Heart left ventricle (tissue), 16 donors: Measurements from ENCODE around the gene TM9SF3. TPM values are rescaled to one million over a fixed set of nuclear protein-coding genes. Genes with fewer than 3 reads are reported as not detected.
A peak's percentile ranks its signal among the peaks of the same experiment; 100 is the strongest.

Experiments
- ATAC-seq, 4 donors: fragments of 200-7000 bp; cut with Tn5 transposase; one replicate each; pipeline ENCODE4 v1.9.1; 2020 to 2022; ENCODE audit warnings: moderate library complexity in 4 of 4, mild to moderate bottlenecking in 3 of 4, moderate number of reproducible peaks in 1 of 4
- DNase-seq, 5 donors: peaks; one replicate each; pipeline ENCODE4 v3.0.0-alpha.2; 2020
- H3K27ac ChIP-seq, 12 donors: fragments of 200-600 bp; sonication (generic) in 4 of 12; one replicate each; pipeline versions ENCODE4 v1.5.0 to v1.8.0; 2016 to 2022; ENCODE audit warnings: mild to moderate bottlenecking in 2 of 12
- H3K27me3 ChIP-seq, 9 donors: fragments of 200-600 bp; sonication (generic) in 2 of 9; one replicate each; pipeline versions ENCODE4 v1.5.1 to v1.8.0; 2016 to 2022; ENCODE audit warnings: mild to moderate bottlenecking in 3 of 9
- H3K36me3 ChIP-seq, 9 donors: fragments of 200-600 bp; sonication (generic) in 2 of 9; one replicate each; pipeline versions ENCODE4 v1.5.0 to v1.8.0; 2018 to 2022; ENCODE audit warnings: mild to moderate bottlenecking in 2 of 9
- H3K4me1 ChIP-seq, 12 donors: fragments of 200-600 bp; sonication (generic) in 4 of 12; one replicate each; pipeline versions ENCODE4 v1.5.0 to v1.8.0; 2016 to 2022; ENCODE audit warnings: mild to moderate bottlenecking in 3 of 12
- H3K4me3 ChIP-seq, 12 donors: fragments of 200-600 bp; sonication (generic) in 4 of 12; one replicate each; pipeline versions ENCODE4 v1.5.0 to v1.8.0; 2017 to 2022; ENCODE audit warnings: mild to moderate bottlenecking in 9 of 12, moderate library complexity in 4 of 12
- H3K9me3 ChIP-seq, 12 donors: fragments of 200-600 bp; sonication (generic) in 4 of 12; one replicate each; pipeline versions ENCODE4 v1.5.0 to v1.8.0; 2016 to 2022; ENCODE audit warnings: mild to moderate bottlenecking in 1 of 12
- CTCF ChIP-seq, 12 donors: fragments of 200-600 bp; sonication (generic) in 4 of 12; IDR thresholded peaks; one replicate each; pipeline versions ENCODE4 v1.5.0 to v1.8.0; 2018 to 2022; ENCODE audit warnings: antibody characterized with exemption in 12 of 12, mild to moderate bottlenecking in 5 of 12
- POLR2A ChIP-seq, 2 donors: fragments of 450-650 bp; IDR thresholded peaks; one replicate each; pipeline ENCODE4 v1.6.1; 2017; ENCODE audit warnings: antibody characterized with exemption in 2 of 2, mild to moderate bottlenecking in 2 of 2, moderate library complexity in 2 of 2
- WGBS, 4 donors: extraction: QIAGEN DNeasy Blood & Tissue Kit in 2 of 4; methylation state at CpG; one replicate each; pipeline versions ENCODE4 v1.1.5 to v1.1.7; 2013 to 2018; 5-methylcytosine and 5-hydroxymethylcytosine counted together
- intact Hi-C, 10 donors: fragments of 100-400 bp; cut with DNase I; formaldehyde crosslinking; loops; one replicate each; pipeline versions ENCODE4 v1.11.1 to v1.14.2; 2022
- polyA plus RNA-seq, 2 donors: library from polyadenylated mRNA; stranded (reverse); fragments of 200-250 nt; gene quantifications; one replicate each; pipeline ENCODE4 v1.2.3, GENCODE V29; 2013
- total RNA-seq, 9 donors: library from RNA; depleted of rRNA in 2 of 9; stranded (reverse); fragments of >200 nt in 2 of 9; fragmentation: NEBNext Ultra II Directional in 3 of 9; extraction: Animal tissue kit (Norgen Biotek cat#: 25700) in 3 of 9; gene quantifications; one replicate each; pipeline versions ENCODE4 v1.1.0 to v1.2.4, GENCODE V29; 2016 to 2023
- donor health status: ischemic (EF 13 %, LVEDD 7.1; RV severe dilation, severe dysfunction).
- donor health status: healthy with polysubstance abuse.
- donor health status: DM: no; HTN: yes; CAD: no.
- donor health status: DM: no; HTN: no; CAD: no.
- donor health status: ischemic (EF 25% LVEDD 6.9; RV normal size, moderate dysfunction).
- donor health status: ischemic (EF 25% LVEDD 5.7; RV mildly dilated, moderate dysfunction).
- donor health status: healthy.
- donor health status: DM: yes; HTN: yes; CAD: no.
- donor health status: ischemic (EF 35%, LVEDD 5.7; RV mildly dilated, moderate dysfunction).
- donor health status: nonischemic (EF 11% LVEDD 7.7; RV severe dilation, severe dysfunction).
- donor health status: DM: yes; HTN: yes; CAD: no.
- donor health status: PGD.
- donor health status: ischemic (EF 29% LVEDD 5.4; RV normal size, mild dysfunction).
- donor health status: nonischemic (EF 23%, LVEDD 6.1; RV moderate dilation, normal function).

The TM9SF3 gene
- total and polyA plus RNA-seq, 11 donors, result 14.9 to 75.6 (median 61.1) TPM

- ATAC-seq (no peak), DNase-seq (no peak)
- peaks cover 0 to 3% (median 0%) of the 10 kb centered on the region in 9 donors for H3K27me3 ChIP-seq
- intact Hi-C loops, result no loop called here
- no peaks in the 10 kb centered on the region for H3K4me1 ChIP-seq
- whole genome bisulfite sequencing, 4 donors, result 68 to 84% (median 76%) methylated on average over 4 of the region's 4 CpGs
- H3K36me3 ChIP-seq, result no peaks in the 10 kb centered on the region
- TF ChIP-seq CTCF (IDR thresholded peaks at IDR 0.05), result no peak
- TF ChIP-seq POLR2A (IDR thresholded peaks at IDR 0.05), result no peak
- H3K27ac ChIP-seq, result no peak overlapping the region
- no peaks in the 10 kb centered on the region for H3K9me3 ChIP-seq
- no peak overlapping the region for H3K4me3 ChIP-seq
These were observed 103.8 kb downstream of the TM9SF3 start for GRCh38 chr10:96482815-96483588.

DNA sequence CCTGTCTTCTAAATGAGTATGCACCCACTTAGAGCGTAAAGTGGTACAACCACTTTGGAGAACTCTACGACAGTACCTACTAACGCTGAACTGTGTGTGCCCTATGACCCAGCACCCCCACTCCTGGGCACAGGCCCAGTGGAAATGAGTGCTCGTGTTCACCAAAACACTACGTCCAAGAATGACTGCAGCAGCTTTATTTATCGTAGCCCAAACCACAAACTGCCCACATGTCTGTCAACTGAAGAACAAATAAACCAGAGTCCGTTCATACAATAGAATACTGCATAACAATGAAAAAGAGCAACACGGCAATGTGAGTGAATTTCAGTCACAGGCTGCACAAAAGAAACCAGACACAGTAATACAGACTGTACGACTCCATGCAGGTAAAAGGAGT is 108.5 kb downstream of the TM9SF3 start:
- no peak for TF ChIP-seq CTCF (IDR thresholded peaks at IDR 0.05)
- no peak for TF ChIP-seq POLR2A (IDR thresholded peaks at IDR 0.05)
- no peak for ATAC-seq
- 78 to 85% (median 81%) methylated on average over 9 of the region's 9 CpGs for WGBS, 4 donors

GRCh38 chr10:96473866-96474265 is 112.9 kb downstream of the TM9SF3 start:
- Histone ChIP-seq H3K36me3 (no peaks in the 10 kb centered on the region), H3K27ac (no peak overlapping the region), H3K4me1 (peaks cover 0 to 9% (median 0%) of the 10 kb centered on the region in 12 donors), H3K9me3 (peaks cover 0 to 5% (median 0%) of the 10 kb centered on the region in 12 donors), H3K27me3 (no peaks in the 10 kb centered on the region), H3K4me3 (no peak overlapping the region)
- TF ChIP-seq POLR2A (IDR thresholded peaks at IDR 0.05), result no peak
- no peak for TF ChIP-seq CTCF (IDR thresholded peaks at IDR 0.05)
- 83 to 89% (median 85%) methylated on average over 9 of the region's 9 CpGs for WGBS, 4 donors
- ATAC-seq (no peak), DNase-seq (no peak)
- intact Hi-C loops, result loop anchor here in 2 of 10 donors (5.0 to 10.0 kb wide), 2 partner anchors 59 to 77 kb away; no protein-coding TSS in a partner anchor

More for the DNA sequence above, 108.5 kb downstream of the TM9SF3 start:
- DNase-seq, result no peak
- Histone ChIP-seq H3K4me3 (no peak overlapping the region), H3K36me3 (no peaks in the 10 kb centered on the region), H3K27ac (no peak overlapping the region), H3K4me1 (no peaks in the 10 kb centered on the region), H3K27me3 (peaks cover 0 to 3% (median 0%) of the 10 kb centered on the region in 9 donors), H3K9me3 (peaks cover 0 to 5% (median 0%) of the 10 kb centered on the region in 12 donors)
- intact Hi-C loops, result loop anchor here in 1 of 10 donors (10.0 kb wide), 1 partner anchor 64 kb away; no protein-coding TSS in a partner anchor

- H3K27ac ChIP-seq, result no peak overlapping the region
- no peaks in the 10 kb centered on the region for H3K27me3 ChIP-seq
- no peak overlapping the region for H3K4me3 ChIP-seq
- TF ChIP-seq POLR2A (IDR thresholded peaks at IDR 0.05) (no peak), CTCF (IDR thresholded peaks at IDR 0.05) (peak; percentile 25 to 63 (median 46))
- WGBS, 4 donors, result 17 to 24% (median 23%) methylated on average over 4 of the region's 4 CpGs
- H3K36me3 ChIP-seq, result no peaks in the 10 kb centered on the region
- intact Hi-C loops, result loop anchor here in 2 of 10 donors (5.0 to 10.0 kb wide), 2 partner anchors 55 to 73 kb away; no protein-coding TSS in a partner anchor
- ATAC-seq, result peak; percentile 55 to 83 (median 78)
- peaks cover 0 to 5% (median 0%) of the 10 kb centered on the region in 12 donors for H3K9me3 ChIP-seq
- peak in 4 of 5 donors; percentile 20 to 62 (median 38) for DNase-seq
- peaks cover 0 to 9% (median 0%) of the 10 kb centered on the region in 12 donors for H3K4me1 ChIP-seq
These were observed 116.6 kb downstream of the TM9SF3 start for GRCh38 chr10:96470116-96470743.
